ENCODE data around the gene RIMS1.

RIMS1 gene

DNA sequence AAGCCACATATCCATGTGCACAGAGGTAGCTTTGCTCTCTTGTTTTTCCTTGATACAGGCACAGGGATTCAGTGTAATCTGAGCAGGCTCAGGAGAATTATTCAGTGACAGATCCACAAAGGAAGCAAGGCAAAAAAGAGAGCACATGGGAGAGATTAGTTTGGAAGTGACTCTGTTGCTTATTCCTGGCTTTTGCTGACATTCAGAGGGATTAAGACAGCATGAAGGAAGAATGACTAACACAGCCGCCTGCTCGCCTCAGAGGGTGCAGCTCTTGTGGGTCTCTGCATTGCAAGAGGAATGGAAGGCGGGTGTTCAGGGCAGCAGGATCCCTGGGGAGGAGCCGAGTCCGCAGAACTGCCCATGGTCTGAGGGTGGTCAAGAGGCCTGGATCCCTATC lies 532.1 kb downstream of the RIMS1 start:
- no peak for DNase-seq

DNA sequence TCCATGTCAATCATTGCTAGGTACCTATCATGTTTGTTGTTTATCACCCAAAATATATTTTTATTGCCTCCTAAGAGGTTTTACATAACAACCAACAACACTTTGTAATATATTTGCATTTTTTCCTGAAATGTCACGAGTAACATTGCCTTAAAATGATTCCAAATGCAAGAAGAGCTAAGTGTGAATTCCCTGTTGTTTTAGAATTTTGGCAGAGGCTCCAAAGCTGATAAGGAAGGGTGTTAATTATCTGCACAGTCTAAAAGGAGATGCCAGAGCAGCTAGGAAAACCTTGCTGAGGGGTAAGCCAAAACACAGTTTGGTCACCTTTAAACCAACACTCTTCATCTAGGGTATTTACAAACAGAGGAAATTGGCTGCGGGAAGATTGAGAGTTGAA lies 533.6 kb downstream of the RIMS1 start:
- no peak for DNase-seq

DNA sequence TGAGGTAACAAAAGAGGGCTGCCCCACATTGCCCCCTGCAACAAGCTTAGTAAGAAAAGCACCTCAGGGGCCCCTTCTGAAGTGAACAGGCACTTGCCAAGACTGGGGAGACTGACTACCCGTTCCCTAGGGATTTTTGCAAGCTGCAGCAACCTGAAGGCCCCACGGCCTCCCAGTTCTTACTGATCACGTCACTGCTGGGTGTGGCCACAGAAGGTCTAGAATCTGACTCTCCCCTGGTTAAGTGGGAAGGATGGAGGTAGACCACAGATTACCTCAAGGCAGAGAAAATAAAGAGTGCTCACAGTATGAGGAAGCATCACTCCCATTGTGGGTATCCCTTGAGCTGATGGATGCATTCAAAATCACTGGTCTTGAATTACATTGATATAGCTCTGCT lies 534.1 kb downstream of the RIMS1 start:
- DNase-seq = no peak

- DNase-seq = no peak
Observed at GRCh38 chr6:72421387-72421786, 535.0 kb downstream of the RIMS1 start.

- DNase-seq = no peak
Observed at GRCh38 chr6:72422171-72422570, 535.8 kb downstream of the RIMS1 start.

GRCh38 chr6:72424476-72424875 lies 538.1 kb downstream of the RIMS1 start:
- no peak for DNase-seq

GRCh38 chr6:72425003-72425681 lies 538.8 kb downstream of the RIMS1 start:
- DNase-seq = no peak

DNA sequence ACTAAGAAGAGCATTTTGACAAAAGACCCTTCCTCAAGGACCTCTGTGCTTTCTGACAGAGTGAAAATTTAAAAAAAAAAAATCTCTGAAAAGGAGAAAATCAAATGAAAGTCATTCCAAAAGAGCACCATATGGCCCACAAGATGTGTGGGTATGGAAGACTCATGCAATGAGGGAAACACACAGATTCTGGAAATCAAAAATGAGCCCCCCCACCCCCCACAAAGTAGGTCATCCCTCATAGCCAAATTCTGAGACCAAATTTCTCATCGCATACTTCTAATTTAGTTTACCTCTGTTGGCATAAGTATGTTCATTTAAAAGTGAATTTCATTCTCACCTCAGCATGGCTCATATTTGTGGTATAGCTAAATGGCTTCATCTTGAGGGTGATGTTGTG lies 554.3 kb downstream of the RIMS1 start:
- DNase-seq = no peak

DNA sequence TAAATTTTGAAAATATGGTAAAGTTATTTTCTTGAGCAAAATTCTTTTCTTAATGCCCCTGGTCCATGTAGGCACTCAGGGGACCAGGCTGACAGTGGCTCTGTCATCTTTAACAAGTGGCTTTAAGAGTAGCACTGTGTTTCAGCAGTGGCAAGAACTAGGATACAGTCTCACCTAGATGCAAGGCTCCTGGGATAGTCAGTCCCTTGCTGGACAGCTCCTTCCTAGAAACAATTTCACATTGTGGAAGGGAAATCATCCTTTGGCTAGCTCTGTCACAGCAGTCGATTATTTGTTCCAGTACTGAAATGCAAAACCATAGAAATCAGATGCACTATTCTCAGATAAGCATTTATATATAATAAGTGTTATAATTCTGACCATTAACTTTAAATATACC lies 560.1 kb downstream of the RIMS1 start:
- no peak for DNase-seq
